Measurements from ENCODE around the gene MAD1L1.

MAD1L1 gene

GRCh38 chr7:2180081-2180480 lies 52.7 kb downstream of the MAD1L1 start:
- Histone ChIP-seq H3K4me2 (no peak overlapping the region), H3K9ac (no peak overlapping the region), H3K79me2 (ENCODE audit: insufficient read depth, low read depth) (no peaks in the 10 kb centered on the region)

GRCh38 chr7:2175514-2175913 lies 57.2 kb downstream of the MAD1L1 start:
- Histone ChIP-seq H3K9ac (no peak overlapping the region), H4K20me1 (ENCODE audit: insufficient read depth) (no peaks in the 10 kb centered on the region), H3K79me2 (ENCODE audit: insufficient read depth, low read depth) (no peaks in the 10 kb centered on the region)

More at GRCh38 chr7:2180081-2180480, 52.7 kb downstream of the MAD1L1 start:
- Histone ChIP-seq H2AFZ (ENCODE audit: low read depth) (no peak overlapping the region), H3K27me3 (ENCODE audit: insufficient read depth, low read depth) (no peaks in the 10 kb centered on the region), H3K27ac (no peak overlapping the region), H3K4me3 (IDR thresholded peaks at IDR 0.05; ENCODE audit: insufficient read depth, low read depth, low read length) (no peak overlapping the region), H3K4me1 (ENCODE audit: low read depth, poor library complexity, severe bottlenecking) (no peaks in the 10 kb centered on the region), H3K36me3 (ENCODE audit: insufficient read depth) (no peaks in the 10 kb centered on the region), H4K20me1 (ENCODE audit: insufficient read depth) (no peaks in the 10 kb centered on the region)
- no peak for TF ChIP-seq CTCF (conservative IDR thresholded peaks at IDR 0.05; ENCODE audit: low read depth, low read length)

GRCh38 chr7:2175091-2175490 lies 57.7 kb downstream of the MAD1L1 start:
- H3K4me3 ChIP-seq (IDR thresholded peaks at IDR 0.05; ENCODE audit: insufficient read depth, low read depth, low read length), result no peak overlapping the region
- H3K27me3 ChIP-seq (ENCODE audit: insufficient read depth, low read depth), result no peaks in the 10 kb centered on the region
- H2AFZ ChIP-seq (ENCODE audit: low read depth), result no peak overlapping the region
- H3K4me2 ChIP-seq, result no peak overlapping the region
- no peak overlapping the region for H3K27ac ChIP-seq
- no peaks in the 10 kb centered on the region for H3K36me3 ChIP-seq (ENCODE audit: insufficient read depth)
- no peaks in the 10 kb centered on the region for H3K79me2 ChIP-seq (ENCODE audit: insufficient read depth, low read depth)
- no peak for TF ChIP-seq CTCF (conservative IDR thresholded peaks at IDR 0.05; ENCODE audit: low read depth, low read length)
- H3K4me1 ChIP-seq (ENCODE audit: low read depth, poor library complexity, severe bottlenecking), result no peaks in the 10 kb centered on the region
- H4K20me1 ChIP-seq (ENCODE audit: insufficient read depth), result no peaks in the 10 kb centered on the region
- H3K9ac ChIP-seq, result no peak overlapping the region

More at GRCh38 chr7:2175514-2175913, 57.2 kb downstream of the MAD1L1 start:
- TF ChIP-seq CTCF (conservative IDR thresholded peaks at IDR 0.05; ENCODE audit: low read depth, low read length), result no peak
- Histone ChIP-seq H2AFZ (ENCODE audit: low read depth) (no peak overlapping the region), H3K36me3 (ENCODE audit: insufficient read depth) (no peaks in the 10 kb centered on the region), H3K27me3 (ENCODE audit: insufficient read depth, low read depth) (no peaks in the 10 kb centered on the region), H3K4me3 (IDR thresholded peaks at IDR 0.05; ENCODE audit: insufficient read depth, low read depth, low read length) (no peak overlapping the region), H3K4me1 (ENCODE audit: low read depth, poor library complexity, severe bottlenecking) (no peaks in the 10 kb centered on the region), H3K4me2 (no peak overlapping the region), H3K27ac (no peak overlapping the region)

- Histone ChIP-seq H3K27me3 (ENCODE audit: insufficient read depth, low read depth) (no peaks in the 10 kb centered on the region), H2AFZ (ENCODE audit: low read depth) (no peak overlapping the region), H3K4me3 (IDR thresholded peaks at IDR 0.05; ENCODE audit: insufficient read depth, low read depth, low read length) (no peak overlapping the region), H4K20me1 (ENCODE audit: insufficient read depth) (no peaks in the 10 kb centered on the region), H3K9ac (no peak overlapping the region), H3K36me3 (ENCODE audit: insufficient read depth) (no peaks in the 10 kb centered on the region), H3K79me2 (ENCODE audit: insufficient read depth, low read depth) (no peaks in the 10 kb centered on the region), H3K27ac (no peak overlapping the region), H3K4me1 (ENCODE audit: low read depth, poor library complexity, severe bottlenecking) (peaks cover 10% of the 10 kb centered on the region), H3K4me2 (no peak overlapping the region)
- TF ChIP-seq CTCF (conservative IDR thresholded peaks at IDR 0.05; ENCODE audit: low read depth, low read length), result no peak
Observed at GRCh38 chr7:2173189-2173827, 59.4 kb downstream of the MAD1L1 start.
